GM18873 (cell line): ENCODE results near the gene DIDO1.
"Not testable (repeated sequence)": the region's sequence is repeated elsewhere in the genome, so short reads cannot be mapped to it uniquely, and the experiment has no call there.

Source experiments
- ATAC-seq: cut with Tn5 transposase; IDR thresholded peaks from one replicate; pipeline ENCODE4 v1.9.1; 2021; ENCODE audit warnings: mild to moderate bottlenecking, moderate library complexity, moderate number of reproducible peaks; ENCODE audit not compliant: unreplicated experiment, low FRiP score

DIDO1 gene

GRCh38 chr20:62933966-62934365 is 7.7 kb upstream of the DIDO1 start:
- no peak for ATAC-seq

GRCh38 chr20:62931464-62931863 is 5.2 kb upstream of the DIDO1 start:
- ATAC-seq, result no peak

- ATAC-seq, result no peak
These were observed 2.8 kb upstream of the DIDO1 start for GRCh38 chr20:62929051-62929538.

- ATAC-seq, result no peak
These were observed 2.1 kb upstream of the DIDO1 start for GRCh38 chr20:62928246-62928939.

- ATAC-seq, result no peak
These were observed 912 bp upstream of the DIDO1 start for GRCh38 chr20:62927128-62927705.

GRCh38 chr20:62925420-62926228 is 681 bp downstream of the DIDO1 start:
- no peak for ATAC-seq

GRCh38 chr20:62925076-62925419 is 1.3 kb downstream of the DIDO1 start:
- no peak for ATAC-seq

GRCh38 chr20:62924442-62925075 is 1.7 kb downstream of the DIDO1 start:
- ATAC-seq, result no peak

- no peak for ATAC-seq
These were observed 2.5 kb downstream of the DIDO1 start for GRCh38 chr20:62923669-62924441.

- not testable (repeated sequence) for ATAC-seq
These were observed 3.1 kb downstream of the DIDO1 start for GRCh38 chr20:62923059-62923668.

GRCh38 chr20:62922451-62922921 is 3.8 kb downstream of the DIDO1 start:
- no peak for ATAC-seq

GRCh38 chr20:62921119-62921687 is 5.1 kb downstream of the DIDO1 start:
- ATAC-seq, result no peak

GRCh38 chr20:62920039-62920645 is 6.2 kb downstream of the DIDO1 start:
- no peak for ATAC-seq

GRCh38 chr20:62918831-62919230 is 7.5 kb downstream of the DIDO1 start:
- ATAC-seq, result no peak

GRCh38 chr20:62918147-62918546 is 8.2 kb downstream of the DIDO1 start:
- ATAC-seq, result no peak

- ATAC-seq, result no peak
These were observed 8.6 kb downstream of the DIDO1 start for GRCh38 chr20:62917720-62918119.

GRCh38 chr20:62916703-62917476 is 9.4 kb downstream of the DIDO1 start:
- ATAC-seq, result no peak

GRCh38 chr20:62914970-62915457 is 11.3 kb downstream of the DIDO1 start:
- ATAC-seq, result no peak
